Left hindlimb (tissue), 1 donor: Measurements from ENCODE around the gene USP20.

Experiments
- DNase-seq: peaks from one replicate; pipeline ENCODE4 v3.0.0-alpha.2; 2018

USP20 gene

GRCh38 chr9:129823935-129824601 lies 11.2 kb upstream of the USP20 start, which contains the start of gene TOR1A:
Gene TOR1A (minus strand): TSS chr9:129824136. CDS start chr9:129824085, 51 bp downstream.
- peak; percentile 95 for DNase-seq

- no peak for DNase-seq
Observed at GRCh38 chr9:129826344-129826743, 8.9 kb upstream of the USP20 start.

GRCh38 chr9:129826759-129827158 lies 8.5 kb upstream of the USP20 start:
- no peak for DNase-seq

- DNase-seq = no peak
Observed at GRCh38 chr9:129828051-129828450, 7.2 kb upstream of the USP20 start.

- DNase-seq = no peak
Observed at GRCh38 chr9:129828969-129829368, 6.3 kb upstream of the USP20 start.

GRCh38 chr9:129832982-129833381 lies 2.3 kb upstream of the USP20 start:
- DNase-seq = no peak

- DNase-seq = no peak
Observed at GRCh38 chr9:129834489-129835127, 650 bp upstream of the USP20 start.

- DNase-seq = no peak
Observed at GRCh38 chr9:129835860-129836223, 584 bp downstream of the USP20 start.

GRCh38 chr9:129836311-129837007 lies 1.2 kb downstream of the USP20 start:
- no peak for DNase-seq

GRCh38 chr9:129838707-129839259 lies 3.5 kb downstream of the USP20 start:
- DNase-seq = no peak

GRCh38 chr9:129839324-129840023 lies 4.2 kb downstream of the USP20 start:
- no peak for DNase-seq

- DNase-seq = no peak
Observed at GRCh38 chr9:129840034-129840433, 4.8 kb downstream of the USP20 start.

- no peak for DNase-seq
Observed at GRCh38 chr9:129841071-129841470, 5.8 kb downstream of the USP20 start.

- DNase-seq = no peak
Observed at GRCh38 chr9:129845373-129845772, 10.1 kb downstream of the USP20 start.

GRCh38 chr9:129848712-129849441 lies 13.6 kb downstream of the USP20 start:
- no peak for DNase-seq

- DNase-seq = no peak
Observed at GRCh38 chr9:129849901-129850300, 14.6 kb downstream of the USP20 start.

GRCh38 chr9:129850821-129851550 lies 15.7 kb downstream of the USP20 start:
- no peak for DNase-seq

- DNase-seq = no peak
Observed at GRCh38 chr9:129851821-129852220, 16.6 kb downstream of the USP20 start.

GRCh38 chr9:129852579-129852978 lies 17.3 kb downstream of the USP20 start:
- DNase-seq = no peak

GRCh38 chr9:129853614-129854013 lies 18.4 kb downstream of the USP20 start:
- no peak for DNase-seq

GRCh38 chr9:129854588-129855110 lies 19.4 kb downstream of the USP20 start:
- DNase-seq = no peak
